ENCODE data around the gene EXOC4.

DNA sequence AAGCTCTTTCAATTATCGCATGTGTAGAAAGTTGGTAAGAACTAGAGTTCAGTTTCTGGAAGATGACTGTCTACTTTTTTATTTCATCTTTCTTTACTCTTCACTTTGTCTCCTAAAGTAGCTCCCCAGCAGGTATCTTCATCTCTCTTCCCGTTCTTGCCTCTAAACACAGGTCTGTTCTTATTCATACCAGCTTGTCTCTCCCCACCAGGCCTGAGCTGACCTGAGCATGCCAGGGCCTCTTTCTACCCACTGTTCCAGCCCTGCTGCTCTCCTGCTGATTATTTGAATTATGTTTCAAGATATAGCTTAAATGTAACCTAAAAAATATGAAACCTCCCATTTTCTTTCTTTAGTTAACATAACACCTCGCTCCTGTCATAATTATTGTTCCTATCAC lies 488.2 kb downstream of the EXOC4 start:
- no peak for TF ChIP-seq CTCF (IDR thresholded peaks at IDR 0.05)
- TF ChIP-seq POLR2AphosphoS5 (IDR thresholded peaks at IDR 0.05), result no peak
- TF ChIP-seq EP300 (IDR thresholded peaks at IDR 0.05; ENCODE audit: low read depth), result no peak

Measured in transverse colon (tissue), 4 donors.